Activated T-helper 9 cell treated with anti-CD3 and anti-CD28 coated beads, Interleukin-2, amount 50 U/mL, for 16 hours (primary cell): ENCODE data around the gene PLPP2.
"Not testable (repeated sequence)": the region's sequence is repeated elsewhere in the genome, so short reads cannot be mapped to it uniquely, and the experiment has no call there.

ENCODE experiments used
- DNase-seq: peaks from one replicate; pipeline ENCODE4 v3.0.0-alpha.2; 2020; ENCODE audit warnings: low read depth

The PLPP2 gene

DNA sequence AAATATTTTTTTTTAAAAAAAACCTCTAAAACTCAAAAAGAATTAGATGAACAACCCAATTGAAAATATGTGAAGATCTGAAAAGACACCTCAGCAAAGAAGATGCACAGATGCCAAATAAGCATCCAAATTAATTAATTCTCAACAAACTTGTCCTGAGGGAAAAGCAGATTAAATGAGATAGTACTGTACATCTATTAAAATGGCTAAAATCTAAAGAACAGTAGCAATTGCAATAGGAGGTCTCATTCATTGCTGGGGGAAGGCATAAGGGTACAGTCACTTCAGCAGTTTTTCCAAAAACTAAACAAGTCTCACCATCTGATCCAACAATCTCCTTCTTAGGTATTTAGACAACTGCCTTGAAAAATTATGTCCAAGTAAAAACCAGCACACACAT is 22.0 kb downstream of the PLPP2 start:
- no peak for DNase-seq

DNA sequence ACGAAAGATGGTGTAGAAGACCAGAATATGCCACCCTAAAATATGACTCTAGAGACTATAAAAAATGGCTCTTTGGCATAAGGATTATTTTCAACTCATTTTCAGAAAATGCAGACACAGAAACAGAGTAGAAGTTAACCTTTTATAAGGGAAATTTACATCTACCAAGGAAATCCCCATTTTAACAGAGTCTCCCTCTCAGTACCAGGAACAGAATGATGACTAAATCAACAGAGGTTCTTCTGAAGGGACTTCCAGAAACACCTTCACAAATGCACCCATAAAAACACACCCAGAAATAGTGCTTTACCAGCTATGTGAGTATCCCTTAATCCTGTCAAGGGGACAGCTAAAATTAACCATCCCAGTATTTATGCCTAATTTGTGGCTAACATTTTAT is 29.1 kb downstream of the PLPP2 start:
- DNase-seq: no peak

DNA sequence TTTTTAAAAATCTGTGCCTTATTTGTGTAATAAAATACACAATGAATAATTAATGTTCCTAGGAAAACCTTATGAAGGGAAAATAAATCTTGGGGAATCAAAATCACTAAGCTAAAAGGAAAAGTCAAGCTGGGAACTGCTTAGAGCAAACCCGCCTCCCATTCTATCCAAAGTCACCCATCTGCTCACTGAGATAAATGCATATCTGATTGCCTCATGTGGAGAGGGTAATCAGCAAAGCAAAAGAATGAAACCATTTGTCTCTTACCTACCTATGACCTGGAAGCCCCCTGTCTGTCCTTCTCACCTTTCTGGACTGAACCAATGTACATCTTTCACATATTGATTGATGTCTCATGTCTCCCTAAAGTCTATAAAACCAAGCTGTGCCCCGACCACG is 34.4 kb downstream of the PLPP2 start:
- not testable (repeated sequence) for DNase-seq

DNA sequence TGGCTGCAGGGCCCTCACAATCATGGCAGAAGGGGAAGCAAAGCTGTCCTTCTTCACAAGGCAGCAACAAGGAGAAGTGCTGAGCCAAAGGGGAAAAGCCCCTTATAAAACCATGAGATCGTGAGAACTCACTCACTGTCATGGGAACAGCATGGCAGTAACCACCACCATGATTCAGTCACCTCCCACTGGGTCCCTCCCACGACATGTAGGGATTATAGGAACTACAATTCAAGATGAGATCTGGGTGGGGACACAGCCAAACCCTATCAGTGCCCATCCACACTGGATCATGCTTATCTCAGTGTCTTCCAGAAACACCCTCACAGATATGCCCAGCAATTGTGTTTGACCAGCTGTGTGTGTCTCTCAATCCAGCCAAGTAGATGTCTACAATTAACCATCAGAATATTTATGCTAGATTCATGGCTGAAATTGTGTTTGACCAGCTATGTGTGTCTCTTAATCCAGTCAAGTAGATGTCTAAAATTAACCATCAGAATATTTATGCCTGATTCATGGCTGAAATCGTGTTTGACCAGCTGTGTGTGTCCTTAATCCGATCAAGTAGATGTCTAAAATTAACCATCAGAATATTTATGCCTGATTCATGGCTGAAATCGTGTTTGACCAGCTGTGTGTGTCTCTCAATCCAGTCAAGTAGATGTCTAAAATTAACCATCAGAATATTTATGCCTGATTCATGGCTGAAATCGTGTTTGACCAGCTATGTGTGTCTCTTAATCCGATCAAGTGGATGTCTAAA is 38.6 kb downstream of the PLPP2 start:
- not testable (repeated sequence) for DNase-seq

DNA sequence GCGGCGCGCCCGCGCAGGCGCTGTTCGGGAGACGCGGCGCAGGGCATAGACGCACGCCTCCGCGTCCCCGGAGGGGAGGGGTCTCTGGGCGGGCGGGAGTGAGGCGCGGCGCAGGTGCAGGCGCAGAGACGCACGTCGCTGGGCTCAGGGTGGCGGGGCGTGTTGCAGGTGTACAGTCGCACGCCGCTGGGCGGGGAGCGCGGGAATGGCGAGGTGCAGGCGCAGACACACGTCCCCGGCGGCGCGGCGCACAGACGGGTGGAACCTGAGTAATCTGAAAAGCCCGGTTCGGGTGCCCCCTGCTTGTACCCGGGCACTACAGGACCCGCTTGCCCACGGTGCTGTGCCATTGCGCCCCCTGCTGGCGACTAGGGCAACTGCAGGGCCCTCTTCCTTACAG is 44.7 kb downstream of the PLPP2 start:
- DNase-seq: no peak

DNA sequence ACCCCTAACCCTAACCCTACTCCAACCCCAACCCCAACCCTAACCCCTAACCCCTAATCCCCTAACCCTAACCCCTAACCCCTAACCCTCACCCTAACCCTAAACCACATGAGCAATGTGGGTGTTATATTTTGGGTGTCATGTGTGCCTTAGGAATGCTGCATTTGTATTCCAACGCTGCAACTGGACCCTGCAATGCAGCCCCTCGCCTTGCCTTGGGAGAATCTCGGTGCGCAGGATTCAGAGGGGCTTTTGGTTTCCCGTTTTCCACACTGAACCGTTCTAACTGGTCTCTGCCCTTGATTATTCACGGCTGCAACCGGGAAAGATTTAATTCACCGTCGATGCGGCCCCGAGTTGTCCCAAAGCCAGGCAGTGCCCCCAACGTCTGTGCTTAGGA is 45.3 kb downstream of the PLPP2 start:
- not testable (repeated sequence) for DNase-seq

DNA sequence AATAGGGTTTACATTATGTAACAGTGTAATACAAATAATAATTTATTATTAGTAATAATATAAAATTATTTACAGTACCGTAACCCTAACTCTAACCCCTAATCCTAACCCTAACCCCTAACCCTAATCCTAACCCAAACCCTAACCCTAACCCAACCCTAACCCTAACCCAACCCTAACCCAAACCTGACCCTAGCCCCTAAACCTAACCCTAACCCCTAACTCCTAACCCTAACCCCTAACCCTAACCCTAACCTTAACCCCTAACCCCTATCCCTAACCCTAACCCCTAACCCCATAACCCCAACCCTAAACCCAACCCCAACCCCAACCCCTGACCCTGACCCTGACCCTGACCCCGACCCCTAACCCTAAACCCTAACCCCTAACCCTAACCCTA is 45.7 kb downstream of the PLPP2 start:
- no peak for DNase-seq
